Subcutaneous abdominal adipose tissue (tissue), 5 donors: ENCODE results near the gene ZNF490.

Experiments used
- H3K27ac ChIP-seq: one replicate; pipeline ENCODE4 v1.7.0; 2013; ENCODE audit warnings: low read depth, mild to moderate bottlenecking, inconsistent platforms, low read length, moderate library complexity
- H3K27me3 ChIP-seq, 5 donors: one replicate each; pipeline ENCODE4 v1.7.0; 2013; ENCODE audit warnings: low read length in 5 of 5, inconsistent platforms in 1 of 5; ENCODE audit not compliant: control insufficient read depth in 5 of 5, insufficient read depth in 4 of 5
- H3K36me3 ChIP-seq, 5 donors: one replicate each; pipeline ENCODE4 v1.7.0; 2013; ENCODE audit warnings: low read length in 5 of 5; ENCODE audit not compliant: control insufficient read depth in 5 of 5, insufficient read depth in 5 of 5
- H3K4me1 ChIP-seq, 5 donors: one replicate each; pipeline ENCODE4 v1.7.0; 2013; ENCODE audit warnings: low read length in 5 of 5, mild to moderate bottlenecking in 3 of 5, moderate library complexity in 1 of 5; ENCODE audit not compliant: control insufficient read depth in 5 of 5, insufficient read depth in 5 of 5
- H3K4me3 ChIP-seq, 5 donors: one replicate each; pipeline ENCODE4 v1.7.0; 2013; ENCODE audit warnings: low read length in 5 of 5, low read depth in 1 of 5
- H3K9ac ChIP-seq, 5 donors: one replicate each; pipeline ENCODE4 v1.7.0; 2013; ENCODE audit warnings: low read length in 5 of 5, mild to moderate bottlenecking in 4 of 5, moderate library complexity in 3 of 5
- H3K9me3 ChIP-seq, 5 donors: one replicate each; pipeline ENCODE4 v1.7.0; 2013; ENCODE audit warnings: low read length in 5 of 5; ENCODE audit not compliant: control insufficient read depth in 5 of 5
- donor health status: healthy.
- donor health status: healthy.
- donor health status: healthy.
- donor health status: healthy.
- donor health status: healthy.

Gene ZNF490

GRCh38 chr19:12546903-12547302 is 63.7 kb downstream of the ZNF490 start:
- no peak overlapping the region for H3K4me3 ChIP-seq
- H3K27me3 ChIP-seq, result no peaks in the 10 kb centered on the region
- no peak overlapping the region for H3K27ac ChIP-seq
- peaks cover 0 to 7% (median 4%) of the 10 kb centered on the region in 5 donors for H3K9me3 ChIP-seq
- peaks cover 0 to 4% (median 3%) of the 10 kb centered on the region in 5 donors for H3K36me3 ChIP-seq
- H3K9ac ChIP-seq, result no peak overlapping the region
- peaks cover 0 to 45% (median 30%) of the 10 kb centered on the region in 5 donors for H3K4me1 ChIP-seq

- Histone ChIP-seq H3K36me3 (peaks cover 2 to 10% (median 4%) of the 10 kb centered on the region in 5 donors), H3K9me3 (peaks cover 0 to 7% (median 4%) of the 10 kb centered on the region in 5 donors)
Measured at GRCh38 chr19:12546068-12546467, 64.5 kb downstream of the ZNF490 start.

GRCh38 chr19:12545267-12545666 is 65.3 kb downstream of the ZNF490 start:
- Histone ChIP-seq H3K27me3 (no peaks in the 10 kb centered on the region), H3K27ac (no peak overlapping the region), H3K9me3 (peaks cover 0 to 7% (median 4%) of the 10 kb centered on the region in 5 donors), H3K4me3 (no peak overlapping the region), H3K36me3 (peaks cover 4 to 15% (median 7%) of the 10 kb centered on the region in 5 donors), H3K9ac (no peak overlapping the region), H3K4me1 (peaks cover 0 to 36% (median 21%) of the 10 kb centered on the region in 5 donors)

More at GRCh38 chr19:12546068-12546467, 64.5 kb downstream of the ZNF490 start:
- Histone ChIP-seq H3K4me1 (peaks cover 0 to 41% (median 26%) of the 10 kb centered on the region in 5 donors), H3K27me3 (no peaks in the 10 kb centered on the region), H3K9ac (no peak overlapping the region), H3K4me3 (no peak overlapping the region), H3K27ac (no peak overlapping the region)

GRCh38 chr19:12544401-12544876 is 66.2 kb downstream of the ZNF490 start:
- peaks cover 4 to 20% (median 11%) of the 10 kb centered on the region in 5 donors for H3K36me3 ChIP-seq
- no peak overlapping the region for H3K27ac ChIP-seq

GRCh38 chr19:12543855-12544254 is 66.8 kb downstream of the ZNF490 start:
- peaks cover 4 to 20% (median 11%) of the 10 kb centered on the region in 5 donors for H3K36me3 ChIP-seq
- no peak overlapping the region for H3K27ac ChIP-seq
- no peak overlapping the region for H3K4me3 ChIP-seq
- H3K4me1 ChIP-seq, result peaks cover 0 to 24% (median 8%) of the 10 kb centered on the region in 5 donors
- no peak overlapping the region for H3K9ac ChIP-seq
- peaks cover 0 to 7% (median 4%) of the 10 kb centered on the region in 5 donors for H3K9me3 ChIP-seq
- H3K27me3 ChIP-seq, result no peaks in the 10 kb centered on the region

More at GRCh38 chr19:12544401-12544876, 66.2 kb downstream of the ZNF490 start:
- Histone ChIP-seq H3K27me3 (no peaks in the 10 kb centered on the region), H3K9me3 (peaks cover 0 to 7% (median 4%) of the 10 kb centered on the region in 5 donors), H3K4me3 (no peak overlapping the region), H3K9ac (no peak overlapping the region), H3K4me1 (peaks cover 0 to 29% (median 13%) of the 10 kb centered on the region in 5 donors)
